Cardiac muscle cell (in vitro differentiated cells and primary cell): Measurements from ENCODE around the gene DOCK2. TPM values are rescaled to one million over a fixed set of nuclear protein-coding genes. Genes with fewer than 3 reads are reported as not detected.

Source experiments
- DNase-seq, 2 donors: peaks; one replicate each; pipeline versions ENCODE4 v3.0.0 to v3.0.0-alpha.2; 2010 to 2017; ENCODE audit warnings: low read depth in 1 of 2, low spot score in 1 of 2
- H3K27ac ChIP-seq: fragments of 200-600 bp; sonication (generic); 2 replicates; pipeline ENCODE4 v1.5.1; 2016
- H3K27me3 ChIP-seq: fragments of 200-600 bp; sonication (generic); 2 replicates; pipeline ENCODE4 v1.6.0; 2016; ENCODE audit warnings: control low read depth
- H3K36me3 ChIP-seq: fragments of 200-600 bp; sonication (generic); 2 replicates; pipeline ENCODE4 v1.5.1; 2016; ENCODE audit warnings: control low read depth
- H3K4me1 ChIP-seq: fragments of 200-600 bp; sonication (generic); 2 replicates; pipeline ENCODE4 v1.8.1; 2017; ENCODE audit warnings: low read depth, mild to moderate bottlenecking, mixed run types
- H3K4me3 ChIP-seq: fragments of 200-600 bp; sonication (generic); 2 replicates; pipeline ENCODE4 v1.5.1; 2016; ENCODE audit warnings: mild to moderate bottlenecking
- H3K9me3 ChIP-seq: fragments of 200-600 bp; sonication (generic); 2 replicates; pipeline ENCODE4 v1.5.1; 2017; ENCODE audit warnings: low read depth, mild to moderate bottlenecking, control low read depth
- polyA plus RNA-seq: library from polyadenylated mRNA; unstranded; fragments of >200 nt; fragmentation: Nextera tagmentation; extraction: Ambion mirVana; gene quantifications from 2 replicates; pipeline ENCODE4 v1.2.1, GENCODE V29; 2016
- total RNA-seq: library from RNA; depleted of rRNA; stranded (reverse); fragments of >200 nt; gene quantifications from 2 replicates; pipeline ENCODE4 v1.2.3, GENCODE V29; 2016
- TF ChIP-seq, protein P1 (sequence below): IDR thresholded peaks from 2 replicates; pipeline ENCODE4 v1.5.1; 2012; ENCODE audit warnings: low read depth, mild to moderate bottlenecking, low read length

The DOCK2 gene
- total and polyA plus RNA-seq, 2 experiments from 2014 or later: 3.3 to 6.5 TPM

- Histone ChIP-seq H3K27ac (no peak overlapping the region), H3K36me3 (no peaks in the 10 kb centered on the region), H3K4me1 (no peaks in the 10 kb centered on the region), H3K9me3 (no peaks in the 10 kb centered on the region), H3K27me3 (no peaks in the 10 kb centered on the region), H3K4me3 (no peak overlapping the region)
- TF ChIP-seq, protein P1, sequence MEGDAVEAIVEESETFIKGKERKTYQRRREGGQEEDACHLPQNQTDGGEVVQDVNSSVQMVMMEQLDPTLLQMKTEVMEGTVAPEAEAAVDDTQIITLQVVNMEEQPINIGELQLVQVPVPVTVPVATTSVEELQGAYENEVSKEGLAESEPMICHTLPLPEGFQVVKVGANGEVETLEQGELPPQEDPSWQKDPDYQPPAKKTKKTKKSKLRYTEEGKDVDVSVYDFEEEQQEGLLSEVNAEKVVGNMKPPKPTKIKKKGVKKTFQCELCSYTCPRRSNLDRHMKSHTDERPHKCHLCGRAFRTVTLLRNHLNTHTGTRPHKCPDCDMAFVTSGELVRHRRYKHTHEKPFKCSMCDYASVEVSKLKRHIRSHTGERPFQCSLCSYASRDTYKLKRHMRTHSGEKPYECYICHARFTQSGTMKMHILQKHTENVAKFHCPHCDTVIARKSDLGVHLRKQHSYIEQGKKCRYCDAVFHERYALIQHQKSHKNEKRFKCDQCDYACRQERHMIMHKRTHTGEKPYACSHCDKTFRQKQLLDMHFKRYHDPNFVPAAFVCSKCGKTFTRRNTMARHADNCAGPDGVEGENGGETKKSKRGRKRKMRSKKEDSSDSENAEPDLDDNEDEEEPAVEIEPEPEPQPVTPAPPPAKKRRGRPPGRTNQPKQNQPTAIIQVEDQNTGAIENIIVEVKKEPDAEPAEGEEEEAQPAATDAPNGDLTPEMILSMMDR: no peak
- DNase-seq: peak in 1 of 2 donors; percentile 73
Measured at GRCh38 chr5:169893571-169893970, 256.5 kb downstream of the DOCK2 start.

- no peaks in the 10 kb centered on the region for H3K9me3 ChIP-seq
- H3K4me3 ChIP-seq: no peak overlapping the region
- no peaks in the 10 kb centered on the region for H3K36me3 ChIP-seq
- no peak overlapping the region for H3K27ac ChIP-seq
- no peaks in the 10 kb centered on the region for H3K27me3 ChIP-seq
- H3K4me1 ChIP-seq: no peaks in the 10 kb centered on the region
- DNase-seq: peak in 1 of 2 donors; percentile 74
- TF ChIP-seq, protein P1: no peak
Measured at GRCh38 chr5:169895926-169896325, 258.9 kb downstream of the DOCK2 start.

DNA sequence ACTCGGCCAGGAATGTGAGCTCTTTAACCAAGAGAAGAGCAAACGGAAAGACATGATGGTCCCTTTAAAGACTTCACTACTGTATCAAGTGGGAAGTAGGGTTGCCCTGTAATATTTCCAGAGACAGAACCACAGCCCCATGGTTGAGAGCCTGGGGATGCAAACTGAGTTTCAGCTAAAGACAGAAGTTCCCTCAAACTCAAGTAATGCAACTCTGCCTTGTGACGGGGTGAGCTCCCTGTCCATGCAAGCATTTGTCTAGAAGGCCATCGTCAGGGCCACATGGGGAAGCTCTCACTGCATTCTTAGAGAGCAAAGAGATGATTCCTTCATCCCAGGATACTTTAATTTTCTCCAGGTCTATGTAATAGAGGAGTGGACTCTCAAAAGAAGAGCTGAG is 260.4 kb downstream of the DOCK2 start:
- Histone ChIP-seq H3K4me1 (no peaks in the 10 kb centered on the region), H3K36me3 (no peaks in the 10 kb centered on the region), H3K9me3 (no peaks in the 10 kb centered on the region), H3K27ac (no peak overlapping the region), H3K4me3 (no peak overlapping the region), H3K27me3 (no peaks in the 10 kb centered on the region)
- no peak for DNase-seq
- TF ChIP-seq, protein P1: no peak

- no peak for DNase-seq
- Histone ChIP-seq H3K27me3 (no peaks in the 10 kb centered on the region), H3K36me3 (no peaks in the 10 kb centered on the region), H3K4me3 (no peak overlapping the region), H3K9me3 (no peaks in the 10 kb centered on the region), H3K4me1 (no peaks in the 10 kb centered on the region), H3K27ac (no peak overlapping the region)
- TF ChIP-seq, protein P1: no peak
Measured at GRCh38 chr5:169901896-169902295, 264.8 kb downstream of the DOCK2 start.

DNA sequence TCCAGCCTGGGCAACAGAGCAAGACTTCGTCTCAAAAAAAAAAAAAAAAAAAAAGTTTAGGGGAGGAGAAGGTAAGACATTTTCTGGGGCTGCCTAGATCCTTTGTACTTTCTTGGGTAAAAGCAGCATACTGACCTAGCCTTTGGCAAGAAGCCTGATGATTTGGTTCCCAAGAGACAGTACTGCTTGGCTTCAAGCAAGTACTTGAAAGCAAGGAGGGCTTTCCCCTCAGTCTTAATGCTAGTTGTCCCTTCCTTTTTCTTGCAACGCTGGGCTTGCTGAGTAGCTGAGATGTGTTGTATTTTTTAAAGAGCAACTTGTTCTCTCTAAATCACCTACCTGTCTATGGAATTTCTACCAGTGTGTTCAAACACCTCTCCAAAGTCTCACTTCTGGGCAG is 267.0 kb downstream of the DOCK2 start:
- TF ChIP-seq, protein P1: no peak
- Histone ChIP-seq H3K27ac (no peak overlapping the region), H3K27me3 (no peaks in the 10 kb centered on the region), H3K4me3 (no peak overlapping the region), H3K9me3 (no peaks in the 10 kb centered on the region), H3K4me1 (no peaks in the 10 kb centered on the region), H3K36me3 (no peaks in the 10 kb centered on the region)
- DNase-seq: peak in 1 of 2 donors; percentile 90

DNA sequence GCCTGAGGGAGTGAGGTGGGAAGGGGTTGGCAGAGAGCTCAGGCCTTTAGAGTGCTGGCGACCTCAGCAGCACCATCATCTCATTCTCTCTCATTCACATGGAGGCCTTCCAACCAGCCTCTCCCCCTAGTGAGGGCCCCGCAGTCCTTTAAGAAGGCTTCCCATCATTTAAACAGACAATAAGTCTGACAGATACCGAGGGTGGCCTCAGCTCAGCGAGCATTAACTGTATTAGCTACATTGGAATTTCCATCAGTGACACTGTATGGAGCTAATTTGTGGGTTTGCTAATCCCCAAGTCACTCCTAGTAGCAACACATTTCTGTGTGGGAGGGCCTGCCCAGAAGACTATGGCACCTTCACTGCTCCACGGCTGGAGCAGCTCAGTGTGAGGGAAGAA is 267.4 kb downstream of the DOCK2 start:
- no peak for DNase-seq
- H3K4me3 ChIP-seq: no peak overlapping the region
- no peaks in the 10 kb centered on the region for H3K4me1 ChIP-seq
- no peaks in the 10 kb centered on the region for H3K27me3 ChIP-seq
- no peaks in the 10 kb centered on the region for H3K9me3 ChIP-seq
- H3K27ac ChIP-seq: no peak overlapping the region
- H3K36me3 ChIP-seq: no peaks in the 10 kb centered on the region
- TF ChIP-seq, protein P1: no peak
